HG03439 (cell line): ENCODE data around the gene SH3BP5.
A peak's percentile ranks its signal among the peaks of the same experiment; 100 is the strongest.

Source experiments
- ATAC-seq: cut with Tn5 transposase; IDR thresholded peaks from one replicate; pipeline ENCODE4 v1.9.1; 2021; ENCODE audit warnings: mild to moderate bottlenecking, moderate library complexity; ENCODE audit not compliant: unreplicated experiment

SH3BP5 gene

DNA sequence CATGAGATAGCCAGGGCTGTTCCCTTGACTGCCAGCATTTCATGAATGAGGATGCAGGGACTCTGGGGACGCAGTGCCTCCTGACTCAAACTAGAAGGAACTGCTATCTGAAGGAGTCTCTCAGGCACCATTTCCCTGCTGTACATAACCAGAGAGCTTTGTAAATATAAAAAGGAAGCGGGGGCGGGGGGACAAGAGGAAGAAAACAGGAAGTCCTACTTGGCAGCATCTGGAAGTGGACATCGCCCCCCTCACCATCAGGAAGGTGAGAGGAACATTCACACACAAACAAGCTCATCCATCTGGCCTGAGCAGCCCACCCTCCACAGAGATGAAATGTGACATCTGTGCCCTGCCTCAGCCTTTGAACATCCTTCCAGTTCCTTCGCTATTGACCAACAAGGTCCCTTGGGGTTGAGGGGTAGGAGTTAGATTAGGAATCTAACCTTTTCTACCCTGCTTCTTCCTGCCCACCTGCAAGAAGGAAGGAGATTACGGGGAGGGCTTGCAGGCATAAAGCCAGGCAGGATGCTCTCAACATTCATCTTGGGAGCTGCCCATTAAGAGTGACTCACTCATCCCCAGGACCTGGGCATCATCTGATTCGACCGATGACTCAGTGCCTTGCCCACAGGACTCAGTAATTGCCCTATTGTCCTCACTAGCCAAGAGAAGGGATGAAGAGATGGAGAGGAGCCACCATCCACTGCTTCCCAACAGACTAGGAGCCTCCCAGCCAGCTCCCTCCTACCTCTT is 31.9 kb downstream of the SH3BP5 start:
- ATAC-seq = no peak

DNA sequence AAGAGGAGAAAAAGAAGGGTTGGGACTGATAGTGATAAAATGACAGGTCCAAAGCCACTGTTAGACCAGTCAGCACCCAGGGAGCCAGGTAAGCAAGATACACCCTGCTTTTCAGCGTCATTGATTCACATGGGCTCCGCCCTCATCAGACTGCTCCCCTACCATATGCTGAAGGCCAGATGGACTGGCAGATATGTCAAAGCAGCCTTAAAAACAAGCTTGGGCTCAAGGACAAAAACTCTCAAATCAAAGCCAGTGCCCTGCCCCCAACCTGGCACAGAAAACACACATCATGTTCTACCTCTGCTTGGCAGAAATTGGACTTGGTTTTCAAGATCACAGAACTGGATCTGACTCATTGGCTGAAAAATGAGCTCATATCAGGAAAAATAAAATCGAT is 33.4 kb downstream of the SH3BP5 start:
- no peak for ATAC-seq

DNA sequence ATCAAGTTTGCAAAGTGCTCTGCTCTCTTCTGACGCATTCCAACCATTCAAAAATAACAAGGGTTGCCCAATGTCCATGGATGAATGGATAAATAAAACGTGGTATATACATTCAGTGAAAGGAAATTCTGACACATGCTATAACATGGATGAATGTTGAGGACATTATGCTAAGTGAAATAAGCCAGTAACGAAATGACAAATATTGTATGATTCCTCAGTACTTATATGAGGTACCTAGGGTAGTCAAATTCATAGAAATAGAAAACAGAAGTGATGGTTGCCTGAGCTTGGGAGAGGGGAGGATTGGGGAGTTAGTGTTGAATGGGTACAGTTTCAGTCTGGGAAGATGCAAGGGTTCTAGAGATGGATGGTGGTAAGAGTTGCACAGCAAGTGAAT is 33.9 kb downstream of the SH3BP5 start:
- ATAC-seq = no peak

DNA sequence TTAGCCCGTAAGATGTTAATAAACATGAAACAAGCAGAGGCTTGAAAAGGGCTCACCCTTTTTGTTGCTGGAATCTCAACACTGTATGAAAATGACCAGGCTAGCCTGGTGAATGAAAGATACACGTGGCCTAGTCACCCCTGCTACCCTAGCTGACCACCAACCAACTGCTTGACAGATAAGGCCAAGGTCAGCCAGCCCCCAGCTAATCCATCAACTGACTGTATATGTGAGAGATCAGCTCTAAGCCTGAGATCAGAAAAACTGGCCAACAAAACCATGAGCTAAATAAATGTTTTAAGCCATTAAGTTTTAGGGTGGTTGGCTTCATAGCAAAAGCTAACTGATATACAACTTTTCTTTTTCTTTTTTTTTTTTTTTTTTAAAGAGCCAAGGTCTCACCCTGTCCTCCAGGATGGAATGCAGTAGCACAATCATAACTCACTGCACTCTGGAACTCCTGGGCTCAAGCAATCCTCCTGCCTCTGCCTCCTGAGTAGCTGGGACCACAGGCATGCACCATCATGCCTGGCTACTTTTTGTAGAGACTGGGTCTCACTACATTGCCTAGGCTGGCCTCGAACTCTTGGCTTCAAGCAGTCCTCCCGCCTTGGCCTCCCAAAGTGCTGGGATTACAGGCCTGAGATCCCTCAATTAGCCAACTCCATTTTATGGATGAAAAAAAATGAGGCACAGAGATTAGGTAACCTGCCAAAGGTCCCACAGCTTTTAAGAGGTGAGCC is 34.6 kb downstream of the SH3BP5 start:
- ATAC-seq = no peak

DNA sequence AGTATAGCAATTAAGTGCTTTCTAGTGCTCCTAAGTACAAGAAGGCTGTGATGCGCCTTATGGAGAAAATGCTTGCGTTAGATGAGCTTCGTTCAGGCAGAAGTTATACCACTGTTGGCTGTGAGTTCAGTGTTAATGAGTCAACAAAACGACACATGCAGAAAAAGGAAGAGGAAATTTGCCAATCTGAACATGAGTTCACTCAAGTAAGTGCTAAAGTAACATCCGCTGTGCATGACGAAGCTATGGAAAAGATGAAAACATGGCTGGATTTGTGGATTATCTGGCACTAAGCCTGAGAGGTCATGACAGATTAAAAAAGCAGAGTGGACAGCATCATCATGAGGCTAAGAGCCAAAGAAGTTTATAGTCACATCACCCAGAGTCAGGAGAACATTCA is 36.9 kb downstream of the SH3BP5 start:
- no peak for ATAC-seq

DNA sequence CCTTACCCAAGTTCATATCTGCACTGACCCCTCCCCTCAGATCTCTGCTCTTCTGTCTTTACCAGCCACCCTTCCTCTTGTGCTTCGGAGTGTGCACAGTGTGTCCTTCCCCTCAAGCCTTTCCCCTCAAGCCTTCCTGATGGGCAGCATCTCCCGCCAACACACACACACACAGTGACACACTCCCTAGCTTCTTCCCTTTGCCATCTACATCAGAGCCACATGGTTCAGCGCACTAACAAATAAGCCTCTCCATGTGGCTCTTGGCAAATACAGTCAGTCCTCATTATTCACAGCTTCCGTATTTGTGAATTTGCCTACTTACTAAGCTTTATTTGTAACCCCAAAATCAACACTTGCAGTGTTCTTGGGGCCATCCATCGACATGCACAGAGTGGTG is 37.5 kb downstream of the SH3BP5 start:
- ATAC-seq = no peak

DNA sequence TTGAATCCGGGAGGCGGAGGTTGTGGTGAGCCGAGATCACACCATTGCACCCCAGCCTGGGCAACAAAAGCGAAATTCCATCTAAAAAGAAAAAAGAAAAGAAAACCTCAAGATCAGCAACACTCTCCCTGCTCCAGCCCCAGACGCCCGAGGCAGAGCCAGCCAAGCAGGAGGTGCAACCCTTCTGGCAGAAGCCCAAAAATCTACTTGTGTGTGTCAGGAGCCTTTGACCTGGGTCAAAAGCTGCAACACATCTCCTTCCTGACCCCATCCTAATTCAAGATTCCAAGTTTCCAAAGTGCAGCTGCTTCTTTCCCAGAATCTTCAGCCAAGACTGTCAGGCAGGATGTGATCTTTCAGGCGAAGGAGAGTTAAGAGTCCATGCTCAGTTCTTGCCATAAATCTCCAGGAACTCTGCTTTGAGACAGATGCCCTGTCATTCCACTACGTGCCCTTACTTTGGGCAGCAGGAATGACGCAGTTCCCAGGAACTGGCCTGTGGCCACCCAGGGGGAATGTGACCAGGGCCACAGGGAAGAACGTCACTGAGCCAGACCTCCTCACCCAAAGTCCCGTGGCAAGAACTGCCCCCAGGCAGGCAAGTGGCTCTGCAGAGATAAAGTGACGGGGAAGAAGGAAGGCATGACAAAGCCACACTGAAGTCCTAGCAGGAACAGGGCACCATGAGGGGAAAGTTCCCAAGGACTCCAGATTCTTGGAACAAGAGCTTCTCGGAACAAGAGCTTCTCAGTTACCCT is 39.4 kb downstream of the SH3BP5 start:
- no peak for ATAC-seq

DNA sequence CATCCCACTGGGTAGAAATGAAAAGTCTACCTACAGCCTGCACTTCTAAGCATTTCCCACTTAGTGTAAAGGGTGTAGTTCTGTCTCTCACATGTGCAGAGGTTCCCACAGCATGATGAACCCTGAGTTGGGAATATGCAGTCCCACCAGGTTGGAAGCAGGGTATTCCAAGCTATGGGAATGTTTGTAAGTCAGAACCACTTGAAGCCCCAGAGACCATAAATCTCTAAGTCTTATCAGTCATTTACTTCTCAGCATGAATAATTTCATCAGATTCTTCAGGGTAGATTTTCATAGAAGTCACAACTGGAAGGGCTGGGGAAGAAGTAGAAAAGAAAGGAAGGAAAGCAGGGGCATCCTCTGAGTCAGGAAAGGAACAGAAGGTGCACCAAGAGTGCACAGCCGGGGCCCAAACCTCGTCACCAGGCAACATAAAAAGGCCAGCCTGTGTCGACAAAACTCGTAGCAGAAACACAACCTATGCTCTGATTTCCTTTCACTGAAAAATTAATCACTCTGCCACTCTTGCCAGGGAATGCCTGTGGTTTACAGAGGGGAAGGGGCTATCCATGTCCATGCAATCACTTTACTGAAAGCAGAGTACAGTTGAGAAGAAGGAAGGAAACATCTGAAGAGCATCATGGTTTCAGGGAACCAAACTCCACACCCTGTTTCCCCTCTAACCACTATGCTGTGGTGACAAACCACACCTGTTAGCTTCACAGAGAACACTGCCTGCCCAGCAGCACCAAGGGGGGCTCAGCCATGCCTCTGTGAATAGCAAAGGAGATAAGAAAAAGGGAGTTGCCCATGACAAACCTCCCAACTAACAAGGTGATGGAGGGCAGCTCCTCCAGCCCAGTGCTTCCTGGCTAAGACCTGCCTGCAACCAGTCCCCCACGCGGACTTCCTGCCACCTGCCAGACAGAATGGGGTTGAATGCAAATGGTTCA is 40.5 kb downstream of the SH3BP5 start:
- ATAC-seq = peak; percentile 83

DNA sequence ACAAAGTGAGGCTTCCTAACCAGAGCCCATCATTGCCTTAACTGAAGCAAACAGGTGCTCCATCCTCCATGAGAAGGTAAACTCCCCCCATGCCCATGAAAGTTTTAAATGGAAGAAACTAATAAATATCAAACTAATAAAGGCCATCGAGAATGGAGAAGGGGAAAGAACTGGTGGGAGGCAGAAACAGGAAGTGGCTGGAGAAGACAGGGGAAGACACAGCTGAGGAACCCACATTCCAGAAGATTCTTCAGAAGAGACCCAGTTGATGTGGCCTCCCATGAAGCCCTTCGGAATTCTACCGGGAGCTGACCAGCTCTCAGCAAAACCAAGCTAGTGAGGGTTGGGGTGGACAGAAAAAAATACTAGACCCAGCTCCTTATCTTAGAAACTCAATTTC is 41.6 kb downstream of the SH3BP5 start:
- no peak for ATAC-seq

DNA sequence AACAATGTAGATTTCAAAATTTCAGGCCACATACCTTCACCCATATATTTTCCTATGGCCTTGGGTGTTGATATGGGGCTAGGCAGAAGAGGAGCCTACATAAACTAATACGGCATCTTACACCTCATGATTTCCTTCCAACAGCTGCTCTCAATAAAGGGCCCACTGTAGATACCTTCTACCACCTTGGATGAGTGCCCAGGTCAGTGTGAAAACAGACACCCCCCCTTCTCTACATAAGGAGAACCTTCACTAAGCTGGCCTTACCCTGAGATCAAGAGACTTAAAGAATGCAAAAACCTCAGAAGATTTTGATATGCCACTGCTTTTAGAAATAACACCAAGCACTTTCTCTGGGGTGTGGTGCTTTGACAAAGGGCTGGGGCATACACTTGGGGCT is 42.7 kb downstream of the SH3BP5 start:
- ATAC-seq = no peak

DNA sequence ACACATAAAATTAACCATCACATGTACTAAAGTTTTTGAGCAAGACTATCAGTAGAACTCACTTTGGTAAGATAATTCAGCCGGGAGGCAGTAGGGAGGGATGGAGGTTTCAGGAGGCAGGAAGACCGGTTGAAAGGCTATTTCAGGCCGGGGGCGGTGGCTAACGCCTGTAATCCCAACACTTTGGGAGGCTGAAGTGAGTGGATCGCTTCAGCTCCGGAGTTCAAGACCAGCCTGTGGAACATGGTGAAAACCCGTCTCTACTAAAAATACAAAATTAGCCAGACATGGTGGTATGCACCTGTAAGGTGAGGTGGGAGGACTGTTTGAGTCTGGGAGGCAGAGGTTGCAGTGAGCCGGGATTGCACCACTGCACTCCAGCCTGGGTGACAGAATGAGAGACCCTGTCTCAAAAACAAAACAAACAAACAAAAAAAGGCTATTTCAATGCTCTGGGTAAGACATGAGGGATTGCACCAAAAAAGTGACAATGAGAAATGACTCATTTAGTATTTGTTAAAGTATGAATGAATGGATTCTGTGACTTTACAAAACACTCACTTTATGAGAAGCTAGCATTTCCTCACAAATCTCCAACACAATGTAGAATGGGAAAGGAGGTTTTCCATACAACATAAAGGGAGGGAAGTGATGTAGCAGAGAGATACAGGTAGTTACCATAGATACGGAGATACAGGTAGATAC is 43.9 kb downstream of the SH3BP5 start:
- no peak for ATAC-seq

DNA sequence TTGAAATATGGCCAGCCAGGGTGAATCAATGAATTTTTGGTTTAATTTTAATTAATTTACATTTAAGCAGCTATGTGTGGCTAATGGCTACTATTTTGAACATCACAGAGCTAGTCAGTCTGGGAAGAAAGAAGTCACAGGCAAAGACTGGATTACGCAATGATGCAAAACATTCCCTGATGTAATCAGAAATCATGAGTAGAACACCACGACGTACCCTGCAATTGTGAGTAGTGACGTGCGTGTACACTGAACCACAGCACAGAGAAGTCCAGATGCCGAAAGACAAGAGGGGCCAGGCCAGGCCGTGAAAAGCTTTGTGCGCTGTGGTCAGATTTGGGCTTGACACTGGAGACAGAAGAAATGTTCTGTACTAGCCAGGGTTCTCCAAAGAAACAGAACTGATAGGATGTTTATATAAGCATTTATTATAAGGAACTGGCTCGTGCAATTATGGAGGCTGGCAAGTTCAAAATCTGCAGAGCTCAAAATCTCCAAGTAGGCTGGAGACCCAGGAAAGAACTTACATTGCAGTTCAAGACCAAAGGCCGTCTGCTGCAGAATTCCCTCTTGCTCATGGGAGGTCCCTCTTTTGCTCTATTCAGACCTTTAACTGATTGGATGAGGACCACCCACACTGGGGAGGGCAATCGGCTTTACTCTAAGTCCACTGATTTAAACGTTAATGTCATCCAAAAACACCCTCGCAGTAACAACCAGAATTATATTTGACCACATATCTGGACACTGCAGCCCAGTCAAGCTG is 44.6 kb downstream of the SH3BP5 start:
- ATAC-seq = no peak

DNA sequence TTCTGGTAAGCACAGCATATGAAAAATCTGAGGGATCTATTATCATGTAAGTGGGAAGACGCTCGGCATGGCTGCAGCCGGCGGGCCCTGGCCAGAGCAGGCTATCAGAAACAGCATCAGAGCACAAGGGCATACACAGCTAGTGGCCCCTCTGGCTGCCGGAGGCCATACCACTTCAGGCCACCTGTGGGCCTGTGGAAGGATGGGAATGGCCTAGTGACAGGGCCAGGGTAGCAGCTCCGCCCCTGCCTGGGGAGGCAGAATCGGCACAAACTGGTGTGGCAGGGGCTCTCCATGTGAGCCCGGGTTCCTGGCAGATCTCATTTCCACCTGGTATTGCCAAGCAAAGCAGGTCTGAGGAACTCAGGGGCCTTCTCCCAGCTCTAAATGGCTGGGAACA is 46.4 kb downstream of the SH3BP5 start:
- ATAC-seq = no peak

DNA sequence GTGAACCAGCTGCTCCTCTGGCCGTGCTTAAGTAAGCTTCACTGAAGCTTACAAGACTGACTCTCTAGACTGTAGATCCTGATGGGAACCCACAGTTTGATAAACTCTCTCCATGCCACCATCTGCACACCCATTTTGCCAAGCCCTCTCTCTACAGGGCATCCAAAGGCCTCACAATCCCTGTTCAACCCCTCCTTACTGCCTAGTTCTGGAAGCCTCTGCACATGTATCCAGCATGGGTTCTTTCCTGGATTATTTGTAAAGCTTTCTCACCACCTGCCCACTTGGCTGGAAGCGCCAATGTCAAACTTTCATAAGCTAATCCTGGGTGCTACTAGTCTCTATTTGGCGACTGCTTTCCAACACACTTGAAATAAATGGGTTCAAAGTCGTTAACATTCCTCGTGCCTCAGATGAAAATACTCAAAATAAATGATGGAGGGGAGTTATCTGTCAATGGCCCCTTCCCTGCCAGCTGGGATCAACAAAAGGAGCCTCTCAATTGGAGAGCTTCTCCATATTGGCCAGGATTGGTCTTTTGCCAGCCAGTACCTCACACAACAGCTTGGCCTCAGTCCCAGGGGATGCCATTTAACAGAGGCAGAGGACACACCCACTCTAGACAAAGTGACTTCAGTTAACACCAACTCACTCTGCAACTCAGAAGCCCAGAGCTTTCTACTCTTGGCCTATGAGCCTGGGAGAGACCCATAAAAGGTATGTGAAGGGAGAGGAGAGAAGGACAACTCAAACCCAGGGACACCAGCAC is 48.1 kb downstream of the SH3BP5 start:
- ATAC-seq = no peak

DNA sequence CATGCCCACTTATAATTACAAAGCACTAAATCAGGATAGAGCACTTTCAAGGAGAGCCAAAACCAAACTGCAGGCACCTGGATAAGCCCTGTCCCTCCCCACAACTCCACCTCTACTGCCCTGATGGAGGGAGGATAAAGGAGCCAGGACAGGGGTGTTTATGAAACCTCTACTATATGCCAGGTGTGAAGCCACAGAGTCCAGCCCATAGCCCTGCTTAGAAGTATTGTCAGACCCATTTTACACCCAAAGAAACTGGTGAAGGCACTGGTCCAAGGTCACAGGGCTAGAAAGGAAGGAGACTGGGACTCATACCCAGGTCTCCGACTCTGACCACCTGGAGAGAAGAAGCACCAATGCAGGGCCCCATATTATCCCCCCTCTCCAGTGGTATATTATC is 48.7 kb downstream of the SH3BP5 start:
- ATAC-seq = no peak

DNA sequence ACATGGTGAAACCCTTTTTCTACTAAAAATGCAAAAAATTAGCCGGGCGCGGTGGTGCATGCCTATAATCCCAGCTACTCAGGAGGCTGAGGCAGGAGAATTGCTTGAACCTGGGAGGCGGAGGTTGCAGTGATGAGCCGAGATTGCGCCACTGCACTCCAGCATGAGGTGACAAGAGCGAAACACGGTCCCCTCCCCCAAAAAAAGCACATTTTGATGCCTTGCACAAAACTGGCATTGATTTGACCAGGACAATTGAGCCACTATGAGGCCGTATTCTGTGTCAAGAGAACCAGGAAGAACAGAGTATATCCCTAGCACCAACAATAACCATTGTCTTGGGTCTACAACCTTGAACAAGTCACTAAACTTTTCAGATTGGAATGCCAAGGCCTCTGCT is 50.6 kb downstream of the SH3BP5 start:
- ATAC-seq = no peak

DNA sequence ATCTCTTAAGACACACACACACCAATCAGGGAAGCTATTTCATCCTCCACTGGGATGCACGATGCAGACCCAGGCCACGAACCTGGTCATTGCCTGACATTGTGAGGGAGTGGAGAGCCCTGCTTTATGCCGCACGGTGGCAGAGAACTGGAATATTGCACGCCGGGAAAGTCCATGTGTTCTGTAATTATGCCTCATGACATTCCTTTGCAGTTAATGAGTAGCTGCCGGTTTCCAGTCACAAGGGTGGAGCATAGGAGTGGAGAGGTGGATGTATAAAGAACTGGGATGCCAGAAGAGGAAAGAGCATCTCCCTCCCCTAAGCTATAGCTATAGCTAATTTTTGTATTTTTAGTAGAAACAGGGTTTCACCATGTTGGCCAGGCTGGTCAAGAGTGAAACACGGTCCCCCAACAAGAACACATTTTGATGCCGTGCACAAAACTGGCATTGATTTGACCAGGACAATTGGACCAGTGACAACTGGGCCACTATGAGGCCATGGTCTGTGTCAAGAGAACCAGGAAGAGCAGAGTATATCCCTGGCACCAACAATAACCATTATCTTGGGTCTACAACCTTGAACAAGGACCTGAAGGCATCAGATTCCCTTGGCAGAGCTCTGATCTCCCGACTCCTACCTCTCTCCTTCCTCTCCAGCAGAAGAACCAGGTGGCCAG is 51.4 kb downstream of the SH3BP5 start:
- ATAC-seq = no peak
